Vagina (tissue), 2 donors: ENCODE results near the gene CELA3B. TPM values are rescaled to one million over a fixed set of nuclear protein-coding genes. Genes with fewer than 3 reads are reported as not detected.

Experiments used
- DNase-seq, 2 donors: peaks; one replicate each; pipeline ENCODE4 v3.0.0-alpha.2; 2017; ENCODE audit errors: extremely low spot score in 2 of 2
- H3K27ac ChIP-seq: fragments of 200-600 bp; sonication (generic); one replicate; pipeline ENCODE4 v1.5.1; 2019
- H3K27me3 ChIP-seq: fragments of 200-600 bp; sonication (generic); one replicate; pipeline ENCODE4 v1.5.1; 2019
- H3K36me3 ChIP-seq, 2 donors: fragments of 200-600 bp; sonication (generic); one replicate each; pipeline ENCODE4 v1.5.1; 2017 to 2019
- H3K4me1 ChIP-seq: fragments of 200-600 bp; sonication (generic); one replicate; pipeline ENCODE4 v1.5.1; 2019
- H3K4me3 ChIP-seq, 2 donors: fragments of 200-600 bp; sonication (generic); 1 replicate in 1 of 2; 2 replicates in 1 of 2; pipeline ENCODE4 v1.5.1; 2016 to 2019
- H3K9me3 ChIP-seq: fragments of 200-600 bp; sonication (generic); one replicate; pipeline ENCODE4 v1.5.1; 2019
- CTCF ChIP-seq, 3 experiments: fragments of 450-650 bp in 2 of 3; fragments of 200-600 bp in 1 of 3; sonication (generic) in 1 of 3; IDR thresholded peaks; one replicate each; pipeline ENCODE4 v1.5.1; 2017 to 2019; ENCODE audit warnings: antibody characterized with exemption in 3 of 3, mild to moderate bottlenecking in 2 of 3, moderate library complexity in 2 of 3
- POLR2A ChIP-seq, 2 donors: fragments of 450-650 bp; IDR thresholded peaks; one replicate each; pipeline ENCODE4 v1.6.1; 2017; ENCODE audit warnings: antibody characterized with exemption in 2 of 2, mild to moderate bottlenecking in 2 of 2, moderate library complexity in 2 of 2
- POLR2AphosphoS5 ChIP-seq, 2 donors: sonication (generic); formaldehyde crosslinking; IDR thresholded peaks; one replicate each; pipeline ENCODE4 v1.9.0; 2017; ENCODE audit warnings: antibody characterized with exemption in 2 of 2, mild to moderate bottlenecking in 2 of 2, low read depth in 1 of 2; ENCODE audit not compliant: insufficient read depth in 1 of 2
- intact Hi-C: fragments of 100-400 bp; cut with DNase I; formaldehyde crosslinking; loops from one replicate; pipeline ENCODE4 v1.15.1; 2023
- total RNA-seq: library from RNA; depleted of rRNA; stranded (reverse); fragments of >200 nt; gene quantifications from one replicate; pipeline ENCODE4 v1.2.3, GENCODE V29; 2016

The CELA3B gene
- total RNA-seq, 1 donor from 2014 or later = not detected

DNA sequence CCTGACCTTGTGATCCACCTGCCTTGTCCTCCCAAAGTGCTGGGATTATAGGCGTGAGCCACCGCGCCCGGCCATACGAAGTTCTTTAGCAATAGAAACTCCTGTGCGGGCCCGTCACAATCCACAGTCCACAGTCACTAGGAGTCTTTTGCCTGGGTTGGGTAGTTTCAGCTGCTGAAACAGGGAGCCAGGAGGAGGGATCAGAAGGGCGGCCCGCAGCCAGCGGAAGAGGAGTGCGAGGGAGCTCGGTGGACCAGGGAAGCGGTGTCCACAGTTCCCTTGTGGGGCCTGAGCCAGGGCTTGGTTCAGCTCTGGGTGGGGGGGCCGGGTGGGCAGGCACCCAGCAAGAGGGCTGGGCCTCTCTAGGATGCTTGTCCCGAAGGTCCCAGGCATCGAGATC lies 21.8 kb upstream of the CELA3B start:
- intact Hi-C loops = no loop called here
- H3K27ac ChIP-seq = peak overlapping the region; percentile 66

DNA sequence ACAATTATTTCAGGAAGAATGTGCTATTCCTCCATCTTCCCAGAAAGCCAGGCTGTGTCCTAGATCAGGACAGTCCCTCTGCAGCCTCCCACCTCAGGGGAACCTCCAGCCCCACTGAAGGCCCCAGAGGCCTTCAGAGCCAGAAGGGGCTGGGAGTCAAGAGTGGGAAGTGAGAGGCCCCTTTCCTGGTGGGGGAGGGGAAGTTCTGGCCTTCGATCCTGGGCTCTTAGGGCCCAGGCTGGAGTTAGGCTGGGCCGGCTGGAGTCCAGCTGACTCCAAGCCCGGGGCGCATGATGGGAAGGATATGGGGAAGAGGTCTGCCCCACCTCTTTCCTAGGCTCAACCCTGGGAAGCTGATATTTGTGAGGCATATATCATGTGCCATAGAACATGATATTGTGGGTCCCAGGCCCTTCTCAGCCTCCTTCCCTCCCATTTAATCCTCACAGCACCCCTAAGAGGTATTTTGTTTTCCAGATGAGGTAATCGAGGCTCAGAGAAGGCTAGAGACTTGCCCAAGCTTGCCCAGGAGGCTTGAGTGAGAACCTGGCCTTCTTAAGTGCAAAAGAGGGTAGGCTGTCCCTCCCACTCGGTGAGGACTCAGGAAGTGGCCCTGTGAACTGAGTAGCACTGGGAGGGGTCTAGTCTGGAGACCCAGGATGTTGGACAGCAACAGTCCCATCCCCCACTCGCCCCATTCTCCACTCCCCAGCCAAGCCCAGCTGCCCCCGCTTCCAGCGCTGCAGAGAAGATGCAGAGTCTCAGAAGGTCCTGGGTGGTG lies 21.1 kb upstream of the CELA3B start:
- DNase-seq = peak in 1 of 2 donors; percentile 83
- TF ChIP-seq POLR2AphosphoS5 (IDR thresholded peaks at IDR 0.05; ENCODE audit: insufficient read depth in 1 of 2, low read depth in 1 of 2) = peak in 1 of 2 donors; percentile 19
- TF ChIP-seq POLR2A (IDR thresholded peaks at IDR 0.05) = no peak
- no peak overlapping the region for H3K4me3 ChIP-seq
- no peaks in the 10 kb centered on the region for H3K36me3 ChIP-seq
- peaks cover 35% of the 10 kb centered on the region for H3K4me1 ChIP-seq
- no peaks in the 10 kb centered on the region for H3K9me3 ChIP-seq
- H3K27me3 ChIP-seq = no peaks in the 10 kb centered on the region
- intact Hi-C loops = no loop called here
- peak overlapping the region; percentile 66 for H3K27ac ChIP-seq

More for the DNA sequence above, 21.8 kb upstream of the CELA3B start:
- Histone ChIP-seq H3K27me3 (no peaks in the 10 kb centered on the region), H3K9me3 (no peaks in the 10 kb centered on the region), H3K4me3 (no peak overlapping the region), H3K4me1 (peaks cover 35% of the 10 kb centered on the region), H3K36me3 (no peaks in the 10 kb centered on the region)
- peak in 1 of 2 donors; percentile 88 for DNase-seq
- TF ChIP-seq POLR2A (IDR thresholded peaks at IDR 0.05) (no peak), CTCF (IDR thresholded peaks at IDR 0.05) (no peak), POLR2AphosphoS5 (IDR thresholded peaks at IDR 0.05; ENCODE audit: insufficient read depth in 1 of 2, low read depth in 1 of 2) (no peak)

- Histone ChIP-seq H3K27ac (peak overlapping the region; percentile 66), H3K4me1 (peaks cover 35% of the 10 kb centered on the region), H3K9me3 (no peaks in the 10 kb centered on the region), H3K36me3 (no peaks in the 10 kb centered on the region), H3K4me3 (no peak overlapping the region), H3K27me3 (no peaks in the 10 kb centered on the region)
- TF ChIP-seq POLR2AphosphoS5 (IDR thresholded peaks at IDR 0.05; ENCODE audit: insufficient read depth in 1 of 2, low read depth in 1 of 2) (peak in 1 of 2 donors; percentile 40), CTCF (IDR thresholded peaks at IDR 0.05) (no peak)
- no peak for DNase-seq
- intact Hi-C loops = no loop called here
Observed at GRCh38 chr1:21956720-21957552, 19.9 kb upstream of the CELA3B start.

DNA sequence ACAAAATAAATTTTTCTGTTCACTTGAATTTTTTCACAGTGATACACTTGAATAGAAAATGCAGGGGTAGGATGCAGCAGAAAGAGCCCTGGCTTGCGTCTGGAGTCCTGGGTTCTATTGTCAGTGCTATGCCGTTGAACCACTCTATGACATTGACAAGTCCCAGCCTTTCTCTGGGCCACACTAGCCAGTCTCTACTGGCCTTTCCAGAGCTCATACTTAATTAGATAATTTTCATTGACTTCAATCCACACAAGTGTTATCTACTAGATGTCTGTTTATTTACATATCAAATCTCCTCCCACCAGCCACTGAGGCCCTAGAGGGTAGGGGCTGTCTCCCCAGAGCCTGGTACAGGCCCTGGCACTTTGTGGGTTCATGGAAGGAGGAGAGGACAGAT lies 15.5 kb upstream of the CELA3B start:
- Histone ChIP-seq H3K27me3 (no peaks in the 10 kb centered on the region), H3K4me1 (peaks cover 23% of the 10 kb centered on the region), H3K27ac (no peak overlapping the region), H3K4me3 (no peak overlapping the region), H3K9me3 (no peaks in the 10 kb centered on the region), H3K36me3 (no peaks in the 10 kb centered on the region)
- no peak for TF ChIP-seq POLR2A (IDR thresholded peaks at IDR 0.05)
- TF ChIP-seq CTCF (IDR thresholded peaks at IDR 0.05) = no peak
- TF ChIP-seq POLR2AphosphoS5 (IDR thresholded peaks at IDR 0.05; ENCODE audit: insufficient read depth in 1 of 2, low read depth in 1 of 2) = no peak
- intact Hi-C loops = no loop called here
- DNase-seq = no peak

- no peak for DNase-seq
- Histone ChIP-seq H3K4me1 (peaks cover 18% of the 10 kb centered on the region), H3K36me3 (no peaks in the 10 kb centered on the region), H3K27me3 (no peaks in the 10 kb centered on the region), H3K4me3 (no peak overlapping the region), H3K27ac (no peak overlapping the region), H3K9me3 (no peaks in the 10 kb centered on the region)
- intact Hi-C loops = no loop called here
- TF ChIP-seq POLR2AphosphoS5 (IDR thresholded peaks at IDR 0.05; ENCODE audit: insufficient read depth in 1 of 2, low read depth in 1 of 2) = no peak
- no peak for TF ChIP-seq CTCF (IDR thresholded peaks at IDR 0.05)
- TF ChIP-seq POLR2A (IDR thresholded peaks at IDR 0.05) = no peak
Observed at GRCh38 chr1:21961799-21962198, 15.0 kb upstream of the CELA3B start.
